ENCODE measurements around the gene MESP2. TPM values are rescaled to one million over a fixed set of nuclear protein-coding genes. Genes with fewer than 3 reads are reported as not detected.

MESP2 gene
- total and polyA plus RNA-seq, 9 of the 15 experiments (the other 6 are each of a cell fraction or from before 2014, with no cell fraction given), result 0.08 to 0.82 (median 0.37) TPM

- Histone ChIP-seq H3K36me3 (ENCODE audit: control insufficient read depth, insufficient read depth, low read length) (no peaks in the 10 kb centered on the region), H3K9me1 (ENCODE audit: control insufficient read depth, insufficient read depth, low read length) (no peaks in the 10 kb centered on the region), H3K4me3 (no peak overlapping the region), H3K27me3 (ENCODE audit: control insufficient read depth in 2 of 2, insufficient read depth in 2 of 2, low read length in 2 of 2) (no peaks in the 10 kb centered on the region), H3K27ac (ENCODE audit: extremely low read depth, low read depth, low read length) (peak overlapping the region; percentile 77), H3K4me1 (replicated peaks in 1 of 2; ENCODE audit: control insufficient read depth in 2 of 2, insufficient read depth in 2 of 2, low read length in 2 of 2) (peaks cover 37 to 43% of the 10 kb centered on the region in 2 experiments), H2AFZ (ENCODE audit: low read depth, low read length) (peak overlapping the region; percentile 86), H3K9me3 (replicated peaks; ENCODE audit: control insufficient read depth, insufficient read depth, low read depth, low read length) (no peaks in the 10 kb centered on the region), H3K9ac (ENCODE audit: insufficient read depth in 1 of 2, low read depth in 2 of 2, low read length in 2 of 2) (peak overlapping the region; percentile 23 to 45; a peak in 3 of 4 replicates), H3K79me2 (ENCODE audit: control insufficient read depth, insufficient read depth, low read length) (no peaks in the 10 kb centered on the region), H3K4me2 (ENCODE audit: insufficient read depth, low read length) (peak overlapping the region; percentile 73), H4K20me1 (replicated peaks; ENCODE audit: control insufficient read depth, insufficient read depth, low read length) (no peaks in the 10 kb centered on the region)
- in situ Hi-C loops (cut with MboI) (loop anchor here (10.0 kb wide), 1 partner anchor 453 kb away; the partner anchor contains the start of genes CIB1 and GDPGP1), intact Hi-C loops (cut with micrococcal nuclease) (loop anchor here (2.0 kb wide), 1 partner anchor 33 kb away; the partner anchor contains the start of gene ANPEP)
- no TSS peak for BruUV-seq (replicated peaks)
- DNase-seq (ENCODE audit: extremely low read depth in 1 of 4, low spot score in 3 of 4) (peak in 1 of 4 experiments; percentile 58), FAIRE-seq (peak; percentile 78), ATAC-seq (peak; percentile 64)
- 39% methylated on average over 14 of the region's 15 CpGs for WGBS (ENCODE audit: insufficient coverage, low coverage, missing lambda C conversion rate)
- ChIA-PET CTCF (ENCODE audit: low intra/inter-chr PET ratio) (no interaction called here), POLR2A (interaction anchor here (0.5 to 1.7 kb wide), 6 partner anchors 12 to 194 kb away, joined by 3 to 5 read pairs (median 4); partner anchors contain the start of genes ANPEP and AP3S2)
- 0 out of 2 replicates have a peak, but pooled peaks have one; percentile 11 for TF ChIP-seq ELF1 (tag; IDR thresholded peaks at IDR 0.05)
- TF ChIP-seq ARID1B (IDR thresholded peaks at IDR 0.05), result peak; percentile 57; the same call in 1 of the 2 replicates
- TF ChIP-seq PBX2 (CRISPR knock-in tag; IDR thresholded peaks at IDR 0.05; ENCODE audit: low read depth), result no peak
- 0 out of 2 replicates have a peak, but pooled peaks have one; percentile 34 for TF ChIP-seq PBX2 (tag; conservative IDR thresholded peaks at IDR 0.05; ENCODE audit: low read depth)
- TF ChIP-seq NCOR1 (IDR thresholded peaks at IDR 0.05), result no peak
- 0 out of 2 replicates have a peak, but pooled peaks have one; percentile 66 for TF ChIP-seq ZNF780A (CRISPR knock-in tag; IDR thresholded peaks at IDR 0.05)
- peak; percentile 91 for TF ChIP-seq CREB5 (CRISPR knock-in tag; IDR thresholded peaks at IDR 0.05)
- TF ChIP-seq NR2F6 (CRISPR knock-in tag; IDR thresholded peaks at IDR 0.05), result peak; percentile 93
- TF ChIP-seq ZMIZ1 (IDR thresholded peaks at IDR 0.05; ENCODE audit: low read depth in 2 of 2, low read length in 2 of 2), result no peak
- TF ChIP-seq CREB1 (IDR thresholded peaks at IDR 0.05), result no peak
- TF ChIP-seq CREB1 (CRISPR knock-in tag; IDR thresholded peaks at IDR 0.05), result no peak
- TF ChIP-seq SRSF9 (IDR thresholded peaks at IDR 0.05; ENCODE audit: borderline replicate concordance, low read depth, low read length), result no peak
- no peak for TF ChIP-seq CSDE1 (IDR thresholded peaks at IDR 0.05)
- TF ChIP-seq FOXJ3 (CRISPR knock-in tag; IDR thresholded peaks at IDR 0.05), result no peak
- no peak for TF ChIP-seq ILF3 (IDR thresholded peaks at IDR 0.05; ENCODE audit: borderline replicate concordance)
Observed at GRCh38 chr15:89781891-89782618, 5.9 kb downstream of the MESP2 start.
